ENCODE measurements around the gene CABLES2. TPM values are rescaled to one million over a fixed set of nuclear protein-coding genes. Genes with fewer than 3 reads are reported as not detected.

The CABLES2 gene
- total and polyA plus RNA-seq, 10 of the 15 experiments (the other 5 are each of a cell fraction or from before 2014, with no cell fraction given), result 2.2 to 14.9 (median 5.3) TPM

DNA sequence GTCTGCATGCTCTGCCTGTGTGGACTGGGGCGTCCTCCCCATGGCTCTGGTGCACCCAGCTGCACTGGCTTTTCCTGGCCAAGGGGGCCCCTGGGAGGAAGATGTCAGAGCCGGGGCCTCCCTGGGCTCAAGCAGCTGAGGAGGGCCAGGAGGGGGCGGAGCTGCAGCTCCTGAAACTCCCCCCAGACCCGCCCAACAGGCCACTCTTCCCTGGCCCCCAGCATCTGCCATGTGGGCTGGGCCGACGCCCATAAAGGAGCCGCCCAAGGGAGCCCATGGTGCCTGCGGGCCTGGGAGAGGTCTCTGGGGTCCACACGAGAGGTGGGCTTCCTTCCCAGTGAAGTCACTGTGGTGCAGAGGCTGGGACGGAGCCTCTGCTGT, 16.2 kb upstream of the CABLES2 start (continued):
- TF ChIP-seq JUNB (IDR thresholded peaks at IDR 0.05) (no peak), ZNF274 (IDR thresholded peaks at IDR 0.05; ENCODE audit: insufficient read depth, insufficient read length) (no peak), CBFB (IDR thresholded peaks at IDR 0.05; ENCODE audit: low read depth) (no peak), SIN3A (IDR thresholded peaks at IDR 0.05; ENCODE audit: low read depth, low read length) (no peak)
- TF ChIP-seq, protein P1, sequence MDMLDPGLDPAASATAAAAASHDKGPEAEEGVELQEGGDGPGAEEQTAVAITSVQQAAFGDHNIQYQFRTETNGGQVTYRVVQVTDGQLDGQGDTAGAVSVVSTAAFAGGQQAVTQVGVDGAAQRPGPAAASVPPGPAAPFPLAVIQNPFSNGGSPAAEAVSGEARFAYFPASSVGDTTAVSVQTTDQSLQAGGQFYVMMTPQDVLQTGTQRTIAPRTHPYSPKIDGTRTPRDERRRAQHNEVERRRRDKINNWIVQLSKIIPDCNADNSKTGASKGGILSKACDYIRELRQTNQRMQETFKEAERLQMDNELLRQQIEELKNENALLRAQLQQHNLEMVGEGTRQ (IDR thresholded peaks at IDR 0.05; ENCODE audit: borderline replicate concordance, low read depth, low read length), result no peak

DNA sequence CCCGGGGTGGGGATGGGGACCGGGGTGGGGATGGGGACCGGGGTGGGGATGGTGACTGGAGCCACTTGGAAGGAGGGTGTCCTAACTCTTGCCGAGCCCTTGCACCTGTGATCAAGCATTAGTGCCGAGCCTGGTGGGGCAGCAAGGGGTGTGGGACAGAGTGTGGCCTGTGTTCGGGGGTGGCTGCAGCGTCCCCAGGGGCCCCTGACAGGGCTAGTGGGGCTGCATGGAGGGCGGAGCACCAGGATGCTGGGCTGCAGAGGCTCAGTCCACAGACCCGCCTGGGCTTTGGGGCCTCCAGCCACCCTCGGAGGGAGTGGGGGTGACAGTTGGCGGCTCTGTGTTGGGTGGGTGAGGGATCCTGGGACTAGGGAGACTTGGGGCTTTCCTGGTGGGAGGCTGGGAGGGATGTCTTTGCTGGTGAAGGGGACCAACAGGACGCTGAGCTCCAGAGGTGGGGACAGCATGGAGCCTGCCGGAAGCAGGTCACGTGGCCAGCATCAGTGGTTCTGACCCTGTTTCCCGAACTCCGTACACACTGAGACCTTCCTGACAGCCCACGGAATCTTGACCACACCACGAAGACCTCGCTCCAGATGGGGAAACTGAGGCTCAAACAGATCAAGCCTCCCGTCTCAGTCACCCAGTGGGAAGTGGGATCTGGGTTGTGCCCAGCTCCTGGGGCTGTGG, 15.7 kb upstream of the CABLES2 start:
- Histone ChIP-seq H2AFZ (ENCODE audit: control insufficient read depth, low read depth, low read length) (no peak overlapping the region), H3K4me3 (no peak overlapping the region), H3K9me3 (replicated peaks; ENCODE audit: control insufficient read depth, insufficient read depth, low read length) (no peaks in the 10 kb centered on the region), H4K20me1 (ENCODE audit: control insufficient read depth, insufficient read depth) (no peaks in the 10 kb centered on the region), H3K27me3 (replicated peaks in 1 of 2; ENCODE audit: control insufficient read depth in 2 of 2, insufficient read depth in 2 of 2, low read length in 1 of 2) (no peaks in the 10 kb centered on the region; a peak in 2 of 4 replicates), H3K27ac (ENCODE audit: control insufficient read depth, insufficient read depth) (no peak overlapping the region), H3K9ac (ENCODE audit: control insufficient read depth, insufficient read depth, low read length) (no peak overlapping the region), H3K36me3 (ENCODE audit: control insufficient read depth in 2 of 2, insufficient read depth in 2 of 2, low read length in 1 of 2) (no peaks in the 10 kb centered on the region), H3K4me2 (ENCODE audit: control insufficient read depth, insufficient read depth) (no peak overlapping the region), H3K79me2 (ENCODE audit: control insufficient read depth, insufficient read depth, low read length) (no peaks in the 10 kb centered on the region), H3K4me1 (ENCODE audit: control insufficient read depth, insufficient read depth, low read length) (no peaks in the 10 kb centered on the region)
- TF ChIP-seq, protein P2, sequence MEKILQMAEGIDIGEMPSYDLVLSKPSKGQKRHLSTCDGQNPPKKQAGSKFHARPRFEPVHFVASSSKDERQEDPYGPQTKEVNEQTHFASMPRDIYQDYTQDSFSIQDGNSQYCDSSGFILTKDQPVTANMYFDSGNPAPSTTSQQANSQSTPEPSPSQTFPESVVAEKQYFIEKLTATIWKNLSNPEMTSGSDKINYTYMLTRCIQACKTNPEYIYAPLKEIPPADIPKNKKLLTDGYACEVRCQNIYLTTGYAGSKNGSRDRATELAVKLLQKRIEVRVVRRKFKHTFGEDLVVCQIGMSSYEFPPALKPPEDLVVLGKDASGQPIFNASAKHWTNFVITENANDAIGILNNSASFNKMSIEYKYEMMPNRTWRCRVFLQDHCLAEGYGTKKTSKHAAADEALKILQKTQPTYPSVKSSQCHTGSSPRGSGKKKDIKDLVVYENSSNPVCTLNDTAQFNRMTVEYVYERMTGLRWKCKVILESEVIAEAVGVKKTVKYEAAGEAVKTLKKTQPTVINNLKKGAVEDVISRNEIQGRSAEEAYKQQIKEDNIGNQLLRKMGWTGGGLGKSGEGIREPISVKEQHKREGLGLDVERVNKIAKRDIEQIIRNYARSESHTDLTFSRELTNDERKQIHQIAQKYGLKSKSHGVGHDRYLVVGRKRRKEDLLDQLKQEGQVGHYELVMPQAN (conservative IDR thresholded peaks at IDR 0.05), result no peak
- TF ChIP-seq BCL11A (IDR thresholded peaks at IDR 0.05; ENCODE audit: low read depth, low read length), result no peak
- no peak for TF ChIP-seq SREBF1 (IDR thresholded peaks at IDR 0.05; ENCODE audit: low read length)
- TF ChIP-seq CHD2 (IDR thresholded peaks at IDR 0.05; ENCODE audit: borderline replicate concordance, low read depth, low read length), result no peak
- no peak for TF ChIP-seq RCOR1 (conservative IDR thresholded peaks at IDR 0.05; ENCODE audit: low read depth, low read length)
- TF ChIP-seq JUNB (IDR thresholded peaks at IDR 0.05), result no peak
- no peak for DNase-seq (ENCODE audit: low read depth, low spot score)
- SMC1A ChIA-PET (ENCODE audit: uncharacterized antibody, unreplicated experiment), result no interaction called here
- FAIRE-seq, result no peak
- CTCF ChIA-PET, result no interaction called here
- in situ Hi-C loops (cut with MboI) (no loop called here), intact Hi-C loops (cut with micrococcal nuclease; ENCODE audit: unreplicated experiment) (no loop called here)
- RAD21 ChIA-PET (ENCODE audit: unreplicated experiment), result no interaction called here
- POLR2A ChIA-PET, result no interaction called here
- no peak for ATAC-seq
- BruUV-seq (replicated peaks), result no TSS peak
- WGBS (ENCODE audit: insufficient coverage, insufficient replicate concordance, low lambda C conversion rate, missing lambda C conversion rate), result 37% methylated on average over 17 of the region's 20 CpGs
